Glomerular visceral epithelial cell (primary cell): ENCODE results near the gene AP3S2.
"Not testable (repeated sequence)": the region's sequence is repeated elsewhere in the genome, so short reads cannot be mapped to it uniquely, and the experiment has no call there.

ENCODE experiments used
- DNase-seq: peaks from one replicate; pipeline ENCODE4 v3.0.0-alpha.2; 2016; ENCODE audit errors: extremely low spot score

Gene AP3S2

GRCh38 chr15:89834465-89835175 lies 59.2 kb downstream of the AP3S2 start:
- not testable (repeated sequence) for DNase-seq

DNA sequence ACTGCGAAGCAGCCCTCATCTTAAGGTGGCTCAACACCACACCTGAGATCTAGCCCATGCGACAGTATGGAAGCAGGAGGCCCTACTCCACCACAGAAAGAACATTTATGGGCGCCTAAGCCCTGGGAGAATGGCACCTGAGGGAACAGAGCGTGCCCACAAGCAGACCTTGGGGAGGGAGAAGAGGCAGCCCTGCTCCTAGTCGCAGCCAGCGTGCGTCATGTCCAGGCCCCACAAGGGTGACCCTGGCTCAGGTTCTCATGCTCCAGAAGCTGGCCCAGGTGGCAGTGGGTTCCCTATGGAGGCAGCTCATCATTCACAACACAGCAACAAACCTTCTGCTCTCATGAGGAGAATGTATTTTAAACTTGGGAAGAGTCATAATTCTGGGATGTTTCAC lies 59.8 kb downstream of the AP3S2 start:
- DNase-seq: no peak

DNA sequence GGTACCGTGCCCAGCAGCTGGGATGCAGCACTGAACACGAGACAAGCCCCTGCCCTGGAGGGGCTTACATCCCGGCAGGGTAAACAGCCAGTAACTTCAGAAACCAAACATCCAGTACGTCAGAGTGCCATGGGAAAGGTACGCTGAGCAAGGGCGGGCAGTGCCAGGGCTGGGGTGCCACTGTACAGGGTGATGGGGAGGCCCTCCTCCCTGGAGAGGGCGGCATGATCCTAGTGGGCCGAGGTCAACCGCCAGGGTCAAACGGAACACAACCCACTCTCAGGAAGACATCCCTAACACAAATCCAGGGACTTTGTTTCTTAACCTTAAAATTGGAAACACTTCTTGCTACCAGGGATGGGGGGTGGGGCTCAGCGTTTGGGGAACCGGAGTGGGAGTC lies 63.2 kb downstream of the AP3S2 start:
- DNase-seq: no peak

DNA sequence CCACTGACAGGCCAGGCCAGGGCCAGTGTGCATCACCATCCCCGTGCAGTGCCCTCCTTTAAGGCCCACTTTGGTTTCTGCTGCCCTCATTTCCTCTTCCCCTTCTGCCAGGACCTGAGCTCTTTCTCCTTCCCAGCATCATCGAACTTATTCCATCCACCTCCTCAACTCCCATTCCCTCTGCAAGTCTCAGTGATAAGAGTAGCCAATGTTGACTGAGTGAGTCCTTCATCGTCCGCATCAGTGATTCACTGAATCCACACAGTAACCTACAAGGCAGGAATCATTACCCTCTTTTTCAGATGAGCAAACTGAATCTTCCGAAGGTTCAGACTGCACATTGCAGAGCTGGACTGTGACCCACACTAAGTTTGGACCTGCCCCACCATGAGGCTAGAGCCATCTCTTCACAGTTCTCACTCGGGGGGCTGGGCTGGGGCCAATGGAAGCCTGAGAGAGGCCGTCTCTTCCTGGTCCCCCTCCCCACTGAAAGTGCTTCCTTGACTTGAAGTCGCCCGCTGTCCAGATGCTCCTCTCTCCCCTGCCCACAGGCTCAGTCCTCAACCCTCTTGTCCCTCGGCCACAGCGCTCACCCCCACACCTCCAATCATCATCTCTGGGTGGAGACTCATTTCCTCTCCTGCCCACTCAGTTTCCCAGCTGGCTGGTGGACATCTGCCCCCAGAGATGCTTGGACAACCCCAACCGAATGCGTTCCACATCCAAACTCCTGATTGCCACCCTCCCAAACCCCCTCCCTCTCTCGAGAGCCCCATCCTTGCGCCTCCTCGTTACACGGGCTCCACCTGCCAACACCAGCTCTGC lies 64.0 kb downstream of the AP3S2 start:
- no peak for DNase-seq

DNA sequence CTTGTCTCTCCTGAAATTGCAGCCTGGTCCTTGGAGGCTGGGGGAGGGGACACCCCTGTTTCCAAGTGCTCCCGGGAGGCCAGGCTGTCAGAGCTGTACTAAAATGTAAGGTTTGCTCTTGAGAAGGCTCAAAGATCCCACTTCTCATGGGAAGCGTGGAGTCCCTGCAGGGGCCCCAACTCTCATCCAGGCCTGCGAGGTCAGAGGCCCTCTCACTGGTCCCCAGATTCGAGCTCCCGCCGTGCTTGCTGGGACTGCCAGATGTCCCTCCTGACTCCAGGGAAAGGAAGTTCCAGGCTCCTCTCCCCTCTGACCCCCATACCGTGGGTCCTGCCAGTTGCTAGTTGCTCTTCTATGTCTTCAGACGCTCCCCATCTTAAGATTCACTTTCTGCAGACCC lies 64.6 kb downstream of the AP3S2 start:
- no peak for DNase-seq

DNA sequence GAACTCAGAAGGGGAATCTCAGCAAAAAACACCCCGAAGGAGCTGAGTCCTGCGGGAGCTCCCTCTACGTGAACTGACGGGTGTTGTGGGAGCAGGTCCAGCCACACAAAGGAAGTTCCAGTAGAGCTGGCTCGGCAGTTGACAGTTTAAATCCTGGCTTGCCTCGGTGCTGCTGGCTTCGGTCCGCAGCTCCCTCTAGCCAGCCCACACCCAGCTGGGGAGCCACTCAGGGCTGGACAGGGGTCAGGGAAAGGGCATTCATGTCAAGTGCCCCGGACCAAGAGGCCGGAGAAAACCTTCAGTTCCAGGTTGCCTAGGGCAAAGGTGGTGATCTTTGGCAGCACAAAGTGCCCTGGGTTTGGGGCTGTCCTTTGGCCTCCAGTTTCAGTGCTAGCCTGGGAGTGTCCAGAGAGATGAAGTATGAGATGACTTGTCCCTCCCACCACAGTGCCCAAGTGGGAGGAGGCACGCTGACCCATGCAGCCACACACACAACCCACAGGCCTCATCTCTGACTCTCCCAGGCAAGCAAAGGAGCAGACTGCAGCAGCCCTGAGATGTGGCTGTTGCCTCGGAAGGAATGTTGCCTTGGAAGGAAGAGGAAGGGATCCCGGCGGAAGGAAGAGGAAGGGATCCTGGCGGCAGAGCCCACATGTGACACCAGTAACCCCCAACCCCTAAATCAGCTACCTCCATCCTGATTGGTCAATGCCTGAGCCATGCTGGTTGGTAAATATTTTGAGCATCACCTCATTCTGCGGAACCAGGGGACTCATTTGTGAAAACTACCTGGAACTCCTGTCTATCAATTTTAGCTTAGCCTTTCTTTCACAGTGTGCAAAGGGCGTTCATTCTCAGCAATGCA lies 65.3 kb downstream of the AP3S2 start:
- peak; percentile 74 for DNase-seq

DNA sequence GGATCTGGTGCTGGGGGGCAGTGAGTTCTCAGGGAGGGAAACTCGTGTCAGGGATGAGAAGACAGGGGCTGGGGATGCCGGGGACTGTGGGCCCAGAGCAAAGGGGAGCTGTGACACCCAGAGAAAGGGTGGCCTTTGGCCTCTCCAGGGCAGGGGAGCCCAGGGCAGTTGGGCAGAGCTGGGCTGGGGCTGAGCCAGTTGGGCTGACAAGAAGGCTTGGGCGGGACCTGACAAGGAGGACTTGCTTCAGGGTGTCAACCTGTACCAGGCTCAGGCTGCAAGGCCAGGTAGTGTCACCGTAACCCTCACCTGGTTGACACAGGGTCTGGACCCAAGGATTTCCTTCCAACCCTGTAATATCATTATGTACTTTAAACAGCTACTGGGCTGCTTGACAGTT lies 66.0 kb downstream of the AP3S2 start:
- DNase-seq: no peak

GRCh38 chr15:89826671-89827655 lies 66.8 kb downstream of the AP3S2 start:
- DNase-seq: no peak

- no peak for DNase-seq
Observed at GRCh38 chr15:89825271-89825940, 68.4 kb downstream of the AP3S2 start.

GRCh38 chr15:89824607-89824867 lies 69.3 kb downstream of the AP3S2 start:
- DNase-seq: no peak

DNA sequence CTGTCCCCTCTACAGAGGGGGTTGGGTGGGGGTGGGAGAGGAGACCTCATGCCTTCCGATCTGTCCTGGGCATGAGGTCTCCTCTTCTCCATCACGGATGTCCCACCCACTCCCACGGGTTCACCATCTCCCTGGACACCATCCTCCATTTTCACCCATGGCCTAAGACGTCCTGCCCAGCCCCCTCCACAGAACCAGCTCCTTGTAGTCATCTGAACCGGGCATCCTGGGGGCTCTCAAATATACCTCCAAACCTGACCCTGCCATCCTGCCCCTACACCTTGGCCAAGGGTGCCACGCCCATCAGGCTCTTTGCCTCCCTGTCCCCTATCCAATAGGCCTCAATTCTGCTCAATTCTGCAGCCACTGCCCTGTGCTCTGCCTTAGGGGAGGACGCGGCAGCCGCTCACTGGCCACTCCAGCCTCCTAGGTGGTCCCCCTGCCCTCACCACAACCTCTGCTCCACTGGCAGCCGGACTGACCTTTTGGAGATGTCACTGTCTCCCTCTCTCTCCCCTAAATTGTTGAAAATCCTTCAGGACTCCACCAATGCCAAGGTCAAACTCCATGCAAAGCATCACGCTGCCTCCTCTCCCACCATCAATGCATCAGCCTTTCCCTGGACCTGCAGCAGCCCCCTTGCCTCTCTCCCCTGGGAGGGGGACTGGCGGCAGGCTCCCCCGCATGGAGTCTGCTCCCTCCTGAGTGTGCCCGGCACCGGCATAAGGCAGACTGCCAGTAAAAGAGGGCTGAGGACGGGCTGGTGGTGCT lies 69.8 kb downstream of the AP3S2 start:
- no peak for DNase-seq

- DNase-seq: peak; percentile 37
Observed at GRCh38 chr15:89822951-89823711, 70.7 kb downstream of the AP3S2 start.

GRCh38 chr15:89822611-89822950 lies 71.2 kb downstream of the AP3S2 start:
- no peak for DNase-seq

DNA sequence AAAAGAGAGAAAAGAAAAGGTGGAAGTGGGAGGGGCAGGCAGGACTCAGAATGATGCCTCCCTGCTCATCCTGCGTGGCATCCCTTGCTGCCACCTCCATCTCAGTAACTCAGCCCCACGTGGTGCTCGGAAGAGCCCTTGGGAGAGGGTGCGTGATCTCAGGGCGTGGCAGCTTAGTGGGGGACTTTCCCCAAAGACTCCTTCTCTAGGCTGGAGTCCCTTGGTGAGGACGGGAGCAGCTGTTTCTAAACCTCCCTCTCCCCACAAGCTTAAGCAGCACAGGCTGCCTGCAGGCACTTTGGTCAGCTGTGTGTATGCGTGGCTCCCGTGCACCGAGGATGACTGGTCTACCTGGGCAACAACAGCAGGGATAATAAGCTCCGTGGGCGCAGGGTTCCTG lies 71.8 kb downstream of the AP3S2 start:
- DNase-seq: no peak

DNA sequence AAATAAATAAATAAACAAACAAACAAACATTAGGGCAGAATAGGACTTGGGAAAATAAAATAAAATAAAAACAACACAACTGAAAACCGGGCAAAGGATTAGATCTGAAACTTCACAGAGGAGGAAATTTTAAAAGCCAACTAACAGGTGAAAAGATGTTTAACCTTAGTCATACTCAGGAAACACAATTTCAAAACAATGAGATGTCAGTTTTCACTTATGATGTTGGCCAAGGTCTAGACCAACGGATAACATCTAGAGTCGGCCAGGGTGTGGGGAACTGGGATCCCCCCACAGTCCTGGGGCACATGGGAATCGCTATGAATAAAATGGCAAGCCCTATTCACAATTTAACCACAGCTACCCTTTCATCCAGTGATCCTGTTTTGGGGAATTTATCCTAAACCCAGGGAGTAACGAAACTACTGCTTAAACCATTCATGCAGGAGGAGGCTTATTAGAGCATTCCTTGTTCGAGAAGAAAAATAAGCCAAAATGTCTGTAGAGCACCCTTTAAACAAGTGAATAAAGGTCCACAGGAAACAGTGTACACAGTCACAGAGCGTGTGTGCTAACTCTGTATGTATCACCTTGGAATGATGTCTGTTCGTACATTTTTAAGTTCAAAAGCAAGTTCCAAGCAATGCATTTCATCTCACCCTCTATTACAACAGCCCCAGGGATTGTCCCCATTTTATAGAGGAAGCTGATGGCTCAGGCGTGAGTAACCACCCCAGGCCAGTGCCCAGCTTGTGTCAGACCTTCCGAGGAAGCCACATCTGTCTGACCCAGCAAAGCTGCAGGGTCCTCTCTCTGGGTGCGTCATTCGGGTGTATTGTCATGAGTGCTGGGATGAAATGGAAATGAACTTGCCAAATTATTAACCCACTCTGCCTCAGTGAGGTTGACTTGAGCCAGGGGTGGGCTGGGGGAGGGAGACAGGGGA lies 72.9 kb downstream of the AP3S2 start:
- DNase-seq: peak; percentile 56

GRCh38 chr15:89818287-89818686 lies 75.5 kb downstream of the AP3S2 start:
- DNase-seq: no peak

- DNase-seq: no peak
Observed at GRCh38 chr15:89817701-89818280, 76.0 kb downstream of the AP3S2 start.

- no peak for DNase-seq
Observed at GRCh38 chr15:89815769-89816168, 78.0 kb downstream of the AP3S2 start.
